Activated T-helper 1 cell treated with anti-CD3 and anti-CD28 coated beads, Interleukin-2, amount 50 U/mL, for 16 hours (primary cell): ENCODE results near the gene DOCK1.
"Not testable (repeated sequence)": the region's sequence is repeated elsewhere in the genome, so short reads cannot be mapped to it uniquely, and the experiment has no call there.

Experiments used
- DNase-seq, 2 donors: peaks; one replicate each; pipeline ENCODE4 v3.0.0-alpha.2; 2020; ENCODE audit warnings: low read depth in 1 of 2, low spot score in 1 of 2

The DOCK1 gene

DNA sequence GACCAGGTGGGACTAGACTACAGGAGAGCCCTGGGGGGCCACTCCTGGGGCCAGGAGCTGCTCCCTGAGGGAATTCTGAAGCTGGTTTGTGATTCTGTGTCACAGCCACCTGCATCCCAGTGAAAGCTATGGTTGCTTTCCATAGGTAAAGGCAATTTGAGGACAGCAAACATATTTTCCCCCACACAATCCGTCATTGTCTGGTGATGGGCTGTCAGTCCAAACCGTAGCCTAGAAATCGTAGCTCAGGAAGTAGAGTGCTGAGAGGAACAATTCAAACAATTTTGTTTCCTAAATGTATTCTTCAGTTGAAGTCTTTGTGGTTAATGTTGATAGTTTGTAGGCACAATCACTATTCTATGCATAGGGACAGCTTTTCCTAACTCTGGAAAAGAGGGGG lies 397.1 kb downstream of the DOCK1 start:
- no peak for DNase-seq

DNA sequence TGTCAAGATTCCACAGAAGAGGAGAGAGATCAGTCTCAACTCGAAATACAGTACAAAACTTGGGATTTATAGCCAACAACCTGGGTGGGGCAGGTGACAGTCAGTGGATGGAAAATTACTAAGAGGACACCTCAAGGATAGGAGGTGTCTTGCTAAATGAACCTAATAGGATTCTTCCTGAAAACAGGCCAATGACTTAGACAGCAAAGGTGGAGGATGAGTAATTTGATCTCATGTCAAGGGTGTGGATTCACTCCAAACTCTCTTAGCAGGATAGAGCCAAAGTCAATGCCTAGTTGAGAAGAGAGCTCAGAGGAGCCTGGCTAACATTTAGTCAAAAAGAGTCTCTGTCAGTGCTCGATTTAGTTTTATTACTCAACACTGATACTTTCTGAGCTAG lies 397.9 kb downstream of the DOCK1 start:
- DNase-seq, result no peak

DNA sequence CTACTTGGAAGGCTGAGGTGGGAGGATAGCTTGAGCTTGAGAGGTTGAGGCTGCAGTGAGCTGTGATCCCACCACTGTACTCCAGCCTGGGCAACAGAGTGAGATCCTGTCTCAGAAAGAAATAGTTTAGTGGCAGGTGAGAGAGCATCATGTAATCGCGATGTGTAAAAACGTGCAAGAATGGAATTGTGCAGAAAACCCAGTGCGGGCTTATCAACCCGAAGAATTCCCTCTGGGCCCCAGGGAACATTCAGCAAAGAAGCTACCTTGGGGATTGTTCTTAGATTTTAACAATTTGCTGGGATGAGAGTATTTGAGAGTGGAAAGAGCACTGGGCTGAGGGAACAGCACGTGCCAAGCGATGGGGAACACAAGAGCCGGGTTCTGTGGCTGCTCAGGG lies 398.5 kb downstream of the DOCK1 start:
- no peak for DNase-seq

DNA sequence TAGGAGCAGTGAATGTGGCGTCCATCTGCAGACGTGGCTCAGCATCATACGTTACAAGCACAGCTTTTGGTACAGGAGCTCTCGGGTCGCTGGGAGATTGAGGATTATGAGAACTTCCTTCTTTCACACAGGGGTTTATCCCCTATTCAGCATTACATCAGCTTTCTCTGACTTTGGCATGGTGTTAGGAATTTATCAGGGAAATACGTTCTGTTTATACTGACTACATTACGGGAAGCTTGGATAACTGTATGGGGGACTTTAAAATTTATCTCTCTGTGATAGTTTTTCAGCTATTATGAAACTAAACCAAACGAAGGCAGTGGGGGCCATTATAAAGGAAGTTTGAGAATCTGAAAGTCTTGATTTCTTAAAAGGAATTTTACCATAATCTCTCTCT lies 401.3 kb downstream of the DOCK1 start:
- no peak for DNase-seq

DNA sequence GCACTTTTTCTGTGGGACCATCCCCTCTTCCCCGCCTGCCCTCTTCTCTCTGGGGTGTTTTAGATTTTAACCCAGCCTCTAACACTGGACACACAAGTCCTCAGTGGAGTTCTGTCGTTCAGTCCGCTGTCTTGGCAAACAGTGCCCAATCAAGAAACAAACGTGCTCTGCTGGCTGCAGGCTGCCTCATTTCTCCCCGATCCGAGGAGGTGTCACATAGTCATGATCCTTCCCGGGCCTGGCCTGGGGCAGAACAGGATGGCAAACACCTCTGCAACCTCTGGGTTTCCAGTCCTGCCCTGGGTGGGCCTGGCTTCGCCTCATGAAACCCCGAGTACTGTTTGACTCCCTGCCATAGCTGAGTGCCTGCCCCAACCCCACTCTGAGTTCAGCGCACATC lies 402.1 kb downstream of the DOCK1 start:
- no peak for DNase-seq

DNA sequence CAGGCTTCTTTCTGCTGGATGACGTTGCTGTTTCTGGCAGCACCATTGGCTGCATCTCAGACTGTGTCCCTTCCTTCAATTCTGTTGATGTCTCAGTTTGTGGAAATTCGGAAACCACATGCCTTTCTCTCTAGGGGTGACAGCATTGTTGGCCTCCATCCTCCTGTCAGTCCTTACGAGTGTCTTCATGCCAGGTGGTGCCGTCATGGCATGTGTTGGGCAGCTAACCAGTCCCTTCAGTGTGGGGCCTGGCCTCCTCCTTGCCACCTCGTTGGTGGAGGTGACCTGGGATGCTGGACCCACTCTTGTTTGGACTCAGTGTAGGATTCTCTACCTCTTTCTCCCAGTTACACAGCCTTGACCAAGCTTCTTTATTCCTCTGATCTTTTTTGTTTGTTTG lies 402.8 kb downstream of the DOCK1 start:
- no peak for DNase-seq

DNA sequence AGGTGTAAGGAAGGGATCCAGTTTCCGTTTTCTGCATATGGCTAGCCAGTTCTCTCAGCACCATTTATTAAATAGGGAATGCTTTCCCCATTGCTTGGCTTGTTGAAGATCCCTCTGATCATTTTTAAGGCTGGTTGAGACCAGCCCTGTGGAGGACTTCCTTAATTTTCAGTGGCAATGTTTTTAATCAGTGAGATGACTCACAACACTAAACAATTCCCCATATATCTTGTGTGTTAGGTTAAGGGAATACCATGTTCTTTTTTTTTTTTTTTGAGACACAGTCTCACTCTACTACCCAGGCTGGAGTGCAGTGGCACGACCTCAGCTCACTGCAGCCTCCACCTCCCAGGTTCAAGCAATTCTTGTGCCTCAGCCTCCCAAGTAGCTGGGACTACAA lies 404.4 kb downstream of the DOCK1 start:
- DNase-seq, result not testable (repeated sequence)

DNA sequence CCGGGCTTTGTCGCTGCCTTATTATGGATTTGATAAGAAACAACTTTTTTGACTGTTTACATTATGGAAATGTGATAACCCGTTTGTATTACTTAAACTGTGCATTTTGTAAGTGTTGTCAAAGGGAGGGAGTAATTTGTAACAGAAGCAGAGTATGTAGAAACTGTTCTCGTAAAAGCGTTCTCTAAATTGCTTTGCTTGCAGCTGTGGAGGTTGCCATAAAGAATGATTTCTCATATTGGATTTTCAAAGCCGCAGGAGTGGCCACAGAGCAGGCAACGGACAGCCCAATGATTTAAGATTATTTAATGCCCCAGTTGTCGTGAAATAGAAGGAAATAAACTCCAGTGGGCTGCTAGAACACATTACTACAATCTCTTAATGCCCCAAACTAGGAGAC lies 405.2 kb downstream of the DOCK1 start:
- no peak for DNase-seq

DNA sequence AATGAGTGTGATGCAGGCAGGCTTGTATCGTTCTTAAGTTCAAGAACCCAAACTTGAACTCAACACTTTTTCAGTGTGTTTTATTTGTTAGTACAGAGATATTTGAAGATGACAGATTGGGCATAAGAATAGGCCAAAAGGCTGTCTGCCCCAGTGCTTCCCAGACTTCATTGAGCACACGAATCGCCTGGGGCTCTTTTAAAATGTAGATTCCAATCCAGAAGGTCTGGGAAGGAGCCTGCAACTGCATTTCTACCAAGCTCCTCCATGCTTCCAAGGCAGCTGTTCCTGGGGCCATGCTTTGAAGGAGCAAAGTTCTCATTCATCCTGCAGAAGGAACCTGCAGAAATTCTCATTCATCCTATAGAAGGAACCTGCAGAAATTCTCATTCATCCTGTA lies 405.7 kb downstream of the DOCK1 start:
- DNase-seq, result no peak

DNA sequence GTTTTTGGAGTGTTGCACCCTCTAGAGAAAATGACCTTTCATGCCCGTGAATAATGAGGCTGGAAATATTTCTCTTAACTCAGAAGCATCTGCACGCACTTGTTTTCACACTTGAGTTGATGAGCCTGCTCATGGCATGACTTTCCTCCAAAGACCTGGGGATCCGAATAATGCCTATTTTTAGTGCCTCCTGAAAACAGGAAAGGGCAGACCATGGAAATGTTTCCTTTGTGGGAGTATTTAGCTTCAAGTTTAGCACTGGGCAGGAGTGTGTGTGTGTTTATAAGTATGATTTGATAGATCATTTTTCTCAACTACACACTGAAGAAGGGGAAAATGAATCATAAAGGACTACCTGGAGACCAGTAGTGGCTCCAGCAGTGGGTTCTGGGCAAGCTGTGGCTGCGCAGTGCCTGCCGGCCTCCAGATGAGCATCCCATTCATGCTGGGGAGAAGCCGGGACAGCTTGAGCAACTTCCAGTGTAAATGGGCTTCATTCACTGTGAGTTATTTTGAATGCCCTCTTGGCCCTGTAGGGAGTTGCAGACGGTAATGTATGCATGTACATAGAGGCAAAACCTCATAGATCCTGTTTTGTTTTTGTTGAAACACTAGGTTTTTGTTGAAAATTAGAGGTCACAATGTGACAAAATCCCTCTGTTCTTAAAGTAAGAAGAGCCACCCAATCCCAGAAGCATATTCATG lies 408.9 kb downstream of the DOCK1 start:
- DNase-seq, result no peak

DNA sequence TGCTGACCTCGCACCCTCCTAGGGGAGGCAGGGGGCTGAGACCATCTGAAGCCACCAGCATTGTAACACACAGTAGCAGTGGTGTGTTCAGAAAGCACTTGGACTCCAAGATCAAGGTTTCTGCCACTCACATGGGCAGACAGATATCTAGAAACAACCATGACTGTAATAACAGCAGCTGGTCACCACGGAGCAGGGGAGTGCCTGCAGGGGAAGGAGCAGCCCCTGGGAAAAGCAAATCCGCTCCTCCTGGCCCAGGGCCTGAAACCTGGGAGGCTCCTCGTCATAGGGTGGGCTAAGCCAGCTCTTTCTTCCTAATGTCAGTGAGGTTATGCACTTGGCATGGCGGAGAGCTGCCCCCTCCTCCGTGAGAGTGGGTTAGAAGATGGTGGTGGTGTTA lies 409.6 kb downstream of the DOCK1 start:
- no peak for DNase-seq

DNA sequence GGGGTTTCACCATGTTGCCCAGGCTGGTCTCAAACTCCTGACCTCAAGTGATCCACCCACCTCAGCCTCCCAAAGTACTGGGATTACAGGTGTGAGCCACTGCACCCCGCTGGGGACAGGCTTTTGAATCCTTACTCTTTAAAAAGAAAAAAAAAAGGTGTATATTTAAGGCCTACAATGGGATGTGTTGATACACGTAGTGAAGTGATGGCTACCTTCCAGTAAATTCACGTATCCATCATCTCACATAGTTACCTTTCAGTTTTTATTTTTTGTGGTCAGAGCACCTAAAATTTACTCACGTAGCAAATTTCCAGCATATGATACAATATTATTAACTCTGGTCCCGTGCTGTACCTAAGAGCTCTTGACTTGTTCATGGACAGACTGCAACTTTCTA lies 410.7 kb downstream of the DOCK1 start:
- DNase-seq, result no peak

DNA sequence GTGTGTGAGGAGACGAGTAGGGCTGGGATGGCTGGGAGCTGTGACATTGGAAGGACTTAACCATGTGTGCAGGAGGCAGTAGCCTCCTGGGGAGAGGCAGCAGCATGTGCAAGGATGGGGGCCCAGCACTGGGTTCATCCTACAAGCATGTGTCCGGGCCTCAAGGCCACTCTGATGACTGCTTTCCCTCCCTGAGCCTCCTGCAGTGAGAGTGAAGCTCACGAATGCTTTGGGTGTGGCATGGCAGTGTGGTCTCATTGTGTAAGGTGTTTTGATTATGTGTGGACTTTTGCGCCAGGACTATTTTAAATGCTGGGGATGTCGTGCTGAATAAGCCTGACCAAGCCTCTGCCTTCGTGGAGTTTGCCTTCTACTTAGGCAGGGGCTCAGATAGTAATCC lies 413.2 kb downstream of the DOCK1 start:
- no peak for DNase-seq

DNA sequence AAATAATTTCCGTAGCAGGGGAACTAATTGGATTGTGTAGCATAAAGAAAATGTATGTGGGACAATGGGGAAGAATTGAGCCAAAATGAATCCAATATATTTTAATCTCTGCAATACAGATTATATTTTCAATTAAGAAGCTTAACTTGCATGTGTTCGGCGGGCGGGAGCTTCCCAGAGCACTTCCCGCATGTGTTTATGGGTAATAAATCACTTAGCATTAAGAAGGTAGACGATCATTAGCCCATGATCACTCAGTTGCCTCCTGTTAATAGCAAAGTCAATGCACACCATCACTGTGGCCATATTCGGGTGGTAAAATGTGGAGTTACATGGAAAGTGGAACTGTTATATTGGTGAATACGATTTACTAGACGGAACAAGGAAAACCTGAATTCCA lies 414.0 kb downstream of the DOCK1 start:
- no peak for DNase-seq

DNA sequence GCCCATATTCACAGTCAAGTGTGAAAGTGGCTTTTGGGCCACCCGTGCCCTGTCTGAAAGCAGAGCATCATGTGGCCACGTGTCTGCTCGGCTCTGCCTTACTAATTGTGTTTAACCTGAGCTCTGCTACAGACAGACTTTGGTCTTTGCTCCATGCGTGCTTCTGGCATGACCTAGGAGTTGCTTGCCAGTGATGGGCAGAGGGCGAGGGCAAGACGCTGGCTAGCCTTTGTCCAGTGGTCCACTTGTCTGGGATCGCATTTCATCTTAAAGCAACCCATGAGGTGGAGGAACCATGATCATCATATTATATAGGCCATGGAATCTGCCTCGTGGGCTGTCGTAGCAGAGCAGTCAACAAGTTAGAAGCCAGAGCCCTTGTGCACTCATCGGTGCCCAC lies 414.5 kb downstream of the DOCK1 start:
- DNase-seq, result no peak

DNA sequence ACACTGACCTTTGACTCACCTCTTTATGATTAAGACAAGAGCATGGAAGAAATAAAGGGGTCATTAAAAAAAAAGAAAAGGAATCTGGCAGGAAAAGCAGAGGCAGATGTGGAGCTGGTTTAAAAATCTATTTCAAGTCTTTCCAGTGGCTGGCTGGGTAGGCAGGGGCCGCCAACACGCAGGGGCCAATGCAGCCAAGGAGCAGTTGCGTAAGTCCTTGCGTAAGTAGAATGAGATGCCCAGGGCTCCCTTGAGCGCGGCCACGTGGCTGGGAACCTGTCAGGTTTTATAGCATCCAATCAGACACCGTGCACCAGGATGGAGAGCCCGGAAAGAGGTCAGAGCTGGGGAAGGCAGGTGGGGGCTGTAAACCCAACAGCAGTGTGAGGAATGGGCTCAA lies 414.9 kb downstream of the DOCK1 start:
- DNase-seq, result no peak

DNA sequence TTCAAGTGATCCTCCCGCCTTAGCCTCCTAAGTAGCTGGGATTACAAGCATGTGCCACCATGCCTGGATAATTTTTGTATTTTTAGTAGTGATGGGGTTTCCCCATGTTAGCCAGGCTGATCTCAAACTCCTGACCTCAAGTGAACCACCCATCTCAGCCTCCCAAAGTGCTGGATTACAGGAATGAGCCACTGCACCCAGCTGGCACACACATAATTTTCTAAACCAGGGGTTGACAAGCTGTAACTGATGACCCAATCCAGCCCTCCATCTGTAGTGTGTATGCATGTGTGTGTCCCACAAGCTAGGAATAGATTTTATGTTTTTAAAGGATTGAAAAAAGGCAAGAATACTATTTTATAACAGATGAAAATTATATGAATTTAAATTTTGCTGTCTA lies 417.1 kb downstream of the DOCK1 start:
- DNase-seq, result no peak

DNA sequence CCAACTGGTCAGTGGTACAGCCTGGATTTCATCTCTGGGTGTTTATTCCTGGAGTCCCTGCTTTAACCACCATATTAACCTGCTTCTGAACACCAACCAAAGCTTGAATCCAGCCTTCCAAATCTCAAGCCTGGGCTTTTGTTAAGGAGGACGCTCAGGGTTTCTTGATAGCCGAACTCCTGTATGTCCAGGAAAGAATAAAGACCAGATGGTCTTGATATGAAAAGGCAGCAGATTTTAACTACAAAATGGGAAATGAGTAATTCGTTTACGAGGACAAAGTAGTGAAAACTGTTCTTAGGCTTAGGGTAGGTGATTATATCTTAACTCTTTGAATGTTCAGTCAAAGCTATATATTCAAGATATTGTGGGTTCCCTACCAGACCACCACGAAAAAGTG lies 420.3 kb downstream of the DOCK1 start:
- no peak for DNase-seq

DNA sequence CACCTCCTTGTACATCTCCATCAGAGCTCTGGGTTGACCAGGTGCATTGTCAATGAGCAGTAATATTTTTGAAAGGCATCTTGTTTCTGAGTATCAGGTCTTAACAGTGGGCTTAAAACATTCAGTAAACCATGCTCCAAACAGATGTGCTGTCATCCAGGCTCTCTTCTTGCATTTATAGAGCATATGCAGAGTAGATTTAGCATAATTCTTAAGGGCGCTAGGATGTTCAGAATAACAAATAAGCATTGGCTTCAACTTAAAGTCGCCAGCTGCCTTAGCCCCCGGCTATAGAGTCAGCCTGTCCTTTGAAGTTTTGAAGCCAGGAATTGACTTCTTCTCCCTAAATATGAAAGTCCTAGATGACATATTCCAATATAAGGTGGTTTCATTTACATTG lies 421.7 kb downstream of the DOCK1 start:
- no peak for DNase-seq

DNA sequence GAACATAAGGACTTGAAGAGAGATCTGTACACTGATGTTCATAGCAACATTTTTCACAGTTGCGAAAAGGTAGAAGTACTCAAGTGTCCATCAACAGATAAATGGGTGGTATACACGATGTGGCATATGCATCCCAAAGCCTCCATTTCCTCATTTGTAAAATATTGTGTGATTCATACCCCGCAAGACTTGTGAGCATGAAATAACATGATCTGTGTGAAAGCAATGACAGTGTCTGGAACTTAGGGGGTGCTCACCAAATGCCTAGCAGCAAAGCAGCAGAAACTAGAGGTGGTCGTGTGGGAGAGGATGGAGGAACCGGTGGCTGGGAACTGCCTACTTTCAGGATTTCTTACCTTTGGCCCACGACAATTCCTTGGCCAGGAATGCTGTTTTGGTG lies 426.5 kb downstream of the DOCK1 start:
- no peak for DNase-seq

DNA sequence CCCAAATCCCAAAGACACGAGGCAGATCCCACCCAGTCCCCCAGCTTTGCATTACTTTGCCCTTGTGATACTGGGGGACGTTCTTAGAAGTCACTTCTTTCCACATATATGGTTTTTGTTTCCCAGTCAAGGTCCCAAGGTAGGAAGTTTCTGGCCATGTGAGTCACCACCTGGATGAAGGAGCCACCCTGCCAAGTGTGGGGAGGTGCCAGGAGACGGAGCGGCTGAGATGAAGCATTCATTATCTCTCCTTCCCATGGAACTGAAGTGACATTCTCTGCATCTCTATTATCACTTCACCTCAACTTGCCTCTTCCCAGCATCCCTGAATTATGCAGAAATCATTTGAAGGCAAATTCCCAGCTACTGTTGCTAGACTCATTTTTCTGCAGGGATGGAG lies 427.4 kb downstream of the DOCK1 start:
- DNase-seq, result no peak

DNA sequence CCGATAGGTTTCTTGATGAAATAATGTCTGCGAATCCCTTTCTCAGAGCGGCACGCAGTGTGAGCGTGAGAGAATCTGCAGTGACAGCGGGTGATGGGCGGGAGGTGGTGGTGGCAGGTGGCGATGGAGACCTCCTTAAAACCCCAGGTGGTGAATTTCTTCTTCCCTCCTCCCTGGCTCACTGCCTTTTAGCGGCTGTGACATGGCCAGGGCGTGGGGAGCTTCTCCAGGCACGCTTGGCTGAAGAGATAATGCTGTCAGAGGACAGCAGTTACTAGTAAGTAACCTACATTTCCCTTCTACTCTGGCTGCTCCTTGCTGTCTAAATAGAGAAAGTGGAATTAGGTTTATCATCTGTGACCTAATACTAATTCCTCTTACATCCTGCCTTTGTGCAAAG lies 432.6 kb downstream of the DOCK1 start:
- no peak for DNase-seq

DNA sequence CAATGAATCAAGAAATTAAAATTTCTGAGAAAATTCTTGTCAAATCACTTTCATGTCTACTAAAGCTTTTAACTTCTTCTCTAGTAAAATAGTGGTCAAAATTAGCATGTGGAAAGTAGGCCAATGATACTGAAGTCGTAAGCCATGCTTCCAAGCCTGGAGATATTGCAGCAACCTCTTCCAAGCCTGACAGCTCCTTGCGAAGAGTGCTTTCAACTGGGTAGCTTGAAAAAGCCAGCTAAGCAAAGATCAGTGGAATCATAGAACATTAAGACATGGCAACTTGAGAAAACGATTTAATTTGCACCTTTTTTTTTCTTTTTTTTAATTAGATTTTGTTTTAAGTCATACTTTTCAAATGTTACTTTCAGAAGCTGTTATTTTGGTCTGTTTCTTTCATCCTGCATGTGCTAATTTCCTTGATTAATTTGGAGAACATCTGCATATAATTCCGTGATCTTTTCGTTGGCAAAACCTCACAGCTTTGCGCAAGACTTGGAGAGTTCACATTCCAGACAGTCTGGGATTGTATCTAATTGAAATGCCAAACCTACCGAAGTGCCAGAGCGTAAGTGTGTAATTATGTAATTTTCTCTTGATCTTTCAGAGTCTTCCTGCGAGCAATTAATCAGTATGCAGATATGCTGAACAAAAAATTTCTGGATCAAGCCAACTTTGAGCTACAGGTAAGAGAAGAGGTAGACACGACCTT lies 433.3 kb downstream of the DOCK1 start:
- DNase-seq, result no peak
